Ectodermal cell (in vitro differentiated cells): Measurements from ENCODE around the gene RALBP1.

Source experiments
- H3K27ac ChIP-seq: 2 replicates; pipeline ENCODE4 v1.7.0; 2013; ENCODE audit warnings: mild to moderate bottlenecking, low read depth, low read length; ENCODE audit not compliant: insufficient read depth, poor library complexity, severe bottlenecking
- H3K27me3 ChIP-seq: 2 replicates; pipeline ENCODE4 v1.7.0; 2013; ENCODE audit warnings: mild to moderate bottlenecking, low read length; ENCODE audit not compliant: insufficient read depth, control insufficient read depth, poor library complexity, severe bottlenecking
- H3K36me3 ChIP-seq: one replicate; pipeline ENCODE4 v1.7.0; 2013; ENCODE audit warnings: low read length; ENCODE audit not compliant: control insufficient read depth, insufficient read depth
- H3K4me1 ChIP-seq: one replicate; pipeline ENCODE4 v1.7.0; 2013; ENCODE audit warnings: low read length; ENCODE audit not compliant: control insufficient read depth, insufficient read depth
- H3K4me3 ChIP-seq: 2 replicates; pipeline ENCODE4 v1.7.0; 2013; ENCODE audit warnings: low read depth, low read length, control low read depth; ENCODE audit not compliant: insufficient read depth
- H3K9me3 ChIP-seq: 2 replicates; pipeline ENCODE4 v1.7.0; 2013; ENCODE audit warnings: mild to moderate bottlenecking, low read length, moderate library complexity; ENCODE audit not compliant: control insufficient read depth
- WGBS, 2 experiments: methylation state at CpG; one replicate each; pipeline ENCODE4 v1.1.7; 2013; ENCODE audit warnings: missing lambda C conversion rate in 2 of 2; 5-methylcytosine and 5-hydroxymethylcytosine counted together

The RALBP1 gene

DNA sequence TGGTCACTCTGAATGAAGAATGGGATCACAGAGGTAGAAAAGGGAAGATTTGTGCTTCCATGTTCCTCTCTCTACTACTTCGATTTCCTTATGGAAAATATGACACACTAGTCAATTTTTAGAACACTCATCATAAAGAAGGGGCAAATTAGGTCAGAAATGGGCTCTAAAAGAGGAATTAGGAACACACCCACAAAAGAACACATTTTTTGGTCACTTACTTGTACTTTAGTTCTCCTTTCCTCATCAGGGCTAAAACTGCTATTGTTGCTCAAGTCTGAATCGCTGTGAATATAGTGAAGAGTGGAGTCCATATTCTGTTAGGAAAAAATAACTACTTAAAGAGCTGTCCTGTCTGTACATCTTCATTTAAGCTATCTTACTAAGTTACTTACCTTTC lies 86.4 kb downstream of the RALBP1 start:
- H3K9me3 ChIP-seq: no peaks in the 10 kb centered on the region
- no peak overlapping the region for H3K4me3 ChIP-seq
- H3K27ac ChIP-seq: no peak overlapping the region
- no peaks in the 10 kb centered on the region for H3K27me3 ChIP-seq
- no peaks in the 10 kb centered on the region for H3K4me1 ChIP-seq
- WGBS, 2 experiments: 75 to 89% methylated on average over 1 to 2 of the region's 2 CpGs
- peaks cover 21% of the 10 kb centered on the region for H3K36me3 ChIP-seq

DNA sequence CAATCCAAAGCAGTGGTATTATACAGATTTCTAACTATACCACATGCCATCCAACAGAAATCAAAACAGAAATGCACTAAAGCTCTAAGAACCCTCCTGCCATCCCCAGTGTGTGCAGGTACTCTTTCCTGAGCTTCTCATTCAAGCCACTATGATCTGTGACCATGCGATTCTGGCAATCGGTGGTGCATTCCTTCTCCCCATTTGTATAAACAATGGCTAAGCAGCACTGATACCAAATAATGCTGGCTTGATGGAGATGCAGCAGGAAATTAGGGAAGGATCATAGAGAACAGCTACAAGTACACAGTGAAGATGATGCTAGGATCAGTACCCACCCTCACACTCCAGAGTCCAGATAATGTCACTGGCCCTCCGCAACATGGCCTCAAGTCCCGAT lies 87.3 kb downstream of the RALBP1 start:
- peaks cover 16% of the 10 kb centered on the region for H3K36me3 ChIP-seq
- H3K9me3 ChIP-seq: no peaks in the 10 kb centered on the region
- no peaks in the 10 kb centered on the region for H3K27me3 ChIP-seq
- H3K27ac ChIP-seq: no peak overlapping the region
- no peaks in the 10 kb centered on the region for H3K4me1 ChIP-seq
- no peak overlapping the region for H3K4me3 ChIP-seq
- 92 to 95% methylated on average over 4 of the region's 4 CpGs for WGBS, 2 experiments

DNA sequence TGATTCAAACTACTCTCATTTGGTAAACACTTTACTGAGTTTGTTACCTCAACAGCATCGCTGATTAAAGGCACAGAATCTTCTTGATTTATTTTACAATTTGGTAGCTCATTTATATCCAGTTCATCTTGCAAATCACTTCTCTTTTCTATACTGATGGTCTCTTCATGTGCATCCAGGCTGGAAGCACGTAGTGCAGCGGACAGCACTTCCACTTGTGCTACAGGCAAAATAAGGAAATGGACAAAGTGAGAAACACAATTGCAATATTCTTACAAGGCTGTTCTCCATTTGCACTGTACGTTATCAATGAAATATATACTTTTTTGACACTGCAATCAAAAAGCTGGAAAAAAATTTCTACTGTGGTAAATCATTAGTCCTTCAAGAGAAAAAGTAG lies 88.0 kb downstream of the RALBP1 start:
- Histone ChIP-seq H3K36me3 (peaks cover 22% of the 10 kb centered on the region), H3K4me3 (no peak overlapping the region), H3K9me3 (no peaks in the 10 kb centered on the region), H3K4me1 (no peaks in the 10 kb centered on the region), H3K27ac (no peak overlapping the region), H3K27me3 (no peaks in the 10 kb centered on the region)
- 99 to 100% methylated on average over 4 of the region's 4 CpGs for WGBS, 2 experiments

DNA sequence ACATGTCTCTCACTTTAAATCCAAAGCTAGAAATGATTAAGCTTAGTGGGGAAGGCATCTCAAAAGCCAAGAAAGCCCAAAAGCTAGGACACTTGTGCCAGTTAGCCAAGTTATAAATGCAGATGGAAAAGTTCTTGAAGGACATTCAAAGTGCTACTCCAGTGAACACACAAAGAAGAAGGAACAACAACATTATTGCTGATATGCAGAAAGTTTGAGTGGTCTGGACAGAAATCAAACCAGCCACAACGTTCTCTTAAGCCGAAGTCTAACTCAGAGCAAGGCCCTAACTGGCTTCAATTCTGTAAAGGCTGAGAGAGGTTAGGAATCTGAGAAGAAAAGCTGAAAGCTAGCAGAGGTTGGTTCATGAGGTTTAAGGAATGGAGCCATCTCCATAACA lies 90.1 kb downstream of the RALBP1 start:
- 96 to 97% methylated on average over 2 of the region's 2 CpGs for WGBS, 2 experiments
- Histone ChIP-seq H3K36me3 (peaks cover 28% of the 10 kb centered on the region), H3K4me1 (no peaks in the 10 kb centered on the region), H3K4me3 (no peak overlapping the region), H3K27ac (no peak overlapping the region), H3K9me3 (no peaks in the 10 kb centered on the region), H3K27me3 (no peaks in the 10 kb centered on the region)

DNA sequence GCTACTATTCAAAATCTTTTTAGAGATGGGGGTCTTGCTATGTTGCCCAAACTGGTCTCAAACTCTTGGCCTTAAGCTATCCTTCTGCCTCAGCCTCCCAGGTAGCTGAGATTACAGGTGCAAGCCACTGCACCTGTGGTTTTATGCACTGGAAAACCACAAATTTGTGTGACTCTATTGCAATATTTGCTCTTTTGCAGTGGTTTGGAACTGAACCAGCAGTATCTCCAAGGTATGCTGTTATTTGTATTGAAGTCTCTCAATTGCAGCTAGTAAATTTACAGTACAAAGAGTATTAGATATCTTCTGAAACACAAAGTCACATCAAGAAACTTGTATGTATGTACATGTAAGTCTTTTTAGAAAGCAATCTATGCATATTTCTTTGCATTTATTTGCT lies 92.9 kb downstream of the RALBP1 start:
- no peaks in the 10 kb centered on the region for H3K27me3 ChIP-seq
- H3K36me3 ChIP-seq: peaks cover 22% of the 10 kb centered on the region
- no peaks in the 10 kb centered on the region for H3K9me3 ChIP-seq

DNA sequence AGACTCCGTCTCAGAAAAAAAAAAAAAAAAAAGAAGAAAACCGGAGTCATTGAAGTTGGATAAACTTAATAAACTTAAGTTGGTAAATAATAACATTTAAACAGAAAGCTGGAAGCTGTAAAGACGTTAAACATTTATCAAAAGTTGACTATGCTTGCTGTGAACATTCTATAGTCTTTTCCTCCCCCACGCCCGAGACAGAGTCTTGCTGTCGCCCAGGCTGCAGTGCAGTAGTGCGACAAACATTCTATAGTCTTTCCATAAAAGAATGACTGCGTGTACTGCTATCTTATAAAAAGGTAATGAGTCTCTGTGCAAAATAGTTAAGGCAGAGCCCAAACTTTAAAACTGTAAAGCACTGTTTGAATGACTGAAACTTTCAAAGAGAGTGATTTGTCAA lies 93.9 kb downstream of the RALBP1 start:
- Histone ChIP-seq H3K36me3 (peaks cover 22% of the 10 kb centered on the region), H3K27ac (no peak overlapping the region), H3K4me1 (no peaks in the 10 kb centered on the region), H3K9me3 (no peaks in the 10 kb centered on the region), H3K27me3 (no peaks in the 10 kb centered on the region), H3K4me3 (no peak overlapping the region)
- 90 to 92% methylated on average over 7 of the region's 8 CpGs for WGBS, 2 experiments

More for the DNA sequence above, 92.9 kb downstream of the RALBP1 start:
- no peak overlapping the region for H3K4me3 ChIP-seq
- no peak overlapping the region for H3K27ac ChIP-seq
- H3K4me1 ChIP-seq: no peaks in the 10 kb centered on the region

DNA sequence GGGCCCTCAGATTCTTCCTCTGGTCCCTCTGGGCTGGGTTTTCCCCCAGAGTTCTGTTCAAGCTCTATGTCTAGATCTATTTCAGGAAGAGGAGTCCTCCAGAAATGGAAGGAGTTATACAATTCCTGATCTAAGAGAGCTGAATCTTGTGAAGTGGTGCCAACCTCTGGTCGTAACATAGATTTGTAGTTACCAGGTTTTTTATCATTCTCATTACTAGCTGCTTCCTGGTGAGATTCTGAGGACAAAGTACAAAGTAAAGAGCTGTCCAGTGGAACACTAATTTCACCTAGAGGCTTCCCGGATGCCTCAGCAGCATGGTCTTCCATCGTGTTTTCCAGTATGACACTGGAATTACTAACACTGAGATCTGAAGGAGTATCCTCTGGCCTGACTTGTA lies 94.9 kb downstream of the RALBP1 start:
- Histone ChIP-seq H3K4me1 (no peaks in the 10 kb centered on the region), H3K4me3 (no peak overlapping the region), H3K27me3 (no peaks in the 10 kb centered on the region), H3K36me3 (peaks cover 29% of the 10 kb centered on the region), H3K27ac (no peak overlapping the region), H3K9me3 (no peaks in the 10 kb centered on the region)
- WGBS, 2 experiments: 92 to 97% methylated on average over 3 of the region's 3 CpGs

DNA sequence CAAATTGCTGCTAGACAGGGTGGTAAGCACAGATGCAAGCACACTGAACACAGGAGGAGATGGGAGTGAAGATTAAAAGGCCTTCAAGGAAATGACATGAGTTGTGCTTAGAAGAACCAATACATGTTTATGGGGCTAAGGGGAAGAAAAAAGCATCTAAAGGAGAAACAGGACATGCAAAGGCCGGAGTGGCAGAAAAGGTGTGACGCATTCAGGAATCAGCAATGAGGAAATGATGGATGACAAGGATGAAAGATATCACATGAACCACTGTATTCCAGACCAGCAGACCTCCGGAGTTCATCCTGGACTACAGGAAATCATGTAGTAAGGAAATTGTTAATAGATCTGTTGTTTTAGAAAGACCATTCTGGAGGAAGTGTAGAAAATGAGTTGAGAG lies 96.2 kb downstream of the RALBP1 start:
- WGBS, 2 experiments: 98 to 99% methylated on average over 3 of the region's 3 CpGs
- Histone ChIP-seq H3K27ac (no peak overlapping the region), H3K36me3 (peaks cover 29% of the 10 kb centered on the region), H3K9me3 (no peaks in the 10 kb centered on the region), H3K27me3 (no peaks in the 10 kb centered on the region), H3K4me1 (no peaks in the 10 kb centered on the region), H3K4me3 (no peak overlapping the region)

DNA sequence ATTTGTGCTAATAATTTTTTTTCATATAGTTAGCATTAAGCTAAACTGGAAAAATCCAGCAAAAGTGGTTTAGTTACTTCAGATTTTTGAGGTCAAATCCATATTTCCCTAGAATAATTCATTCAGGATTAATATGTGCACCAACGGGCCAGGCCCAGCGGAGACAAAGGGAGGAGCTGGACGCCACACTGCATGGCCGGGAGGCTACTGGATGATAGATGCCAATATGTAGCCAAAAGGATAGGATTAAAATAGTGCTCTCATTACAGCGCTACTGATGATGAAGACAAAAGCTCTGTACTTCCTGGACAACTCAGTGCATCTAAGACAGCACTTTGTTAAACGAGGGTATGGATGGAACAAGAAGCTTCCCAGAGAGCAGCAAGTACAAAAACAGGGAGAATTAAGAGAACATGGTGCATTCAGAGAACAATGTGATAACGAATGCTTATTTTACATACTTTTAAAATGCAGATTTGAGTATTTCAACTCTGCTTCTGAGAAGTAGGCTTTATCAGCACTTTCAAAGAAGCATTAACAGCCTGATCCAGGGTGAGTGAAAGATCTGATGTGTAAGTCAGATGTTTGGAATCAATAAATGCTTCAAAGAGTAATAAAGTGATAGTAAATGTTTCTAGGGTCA lies 99.3 kb downstream of the RALBP1 start:
- H3K9me3 ChIP-seq: no peaks in the 10 kb centered on the region
- no peak overlapping the region for H3K27ac ChIP-seq
- H3K36me3 ChIP-seq: peaks cover 17% of the 10 kb centered on the region
- H3K27me3 ChIP-seq: no peaks in the 10 kb centered on the region
- H3K4me3 ChIP-seq: no peak overlapping the region
- H3K4me1 ChIP-seq: no peaks in the 10 kb centered on the region
- WGBS, 2 experiments: 77 to 81% methylated on average over 6 to 7 of the region's 7 CpGs

DNA sequence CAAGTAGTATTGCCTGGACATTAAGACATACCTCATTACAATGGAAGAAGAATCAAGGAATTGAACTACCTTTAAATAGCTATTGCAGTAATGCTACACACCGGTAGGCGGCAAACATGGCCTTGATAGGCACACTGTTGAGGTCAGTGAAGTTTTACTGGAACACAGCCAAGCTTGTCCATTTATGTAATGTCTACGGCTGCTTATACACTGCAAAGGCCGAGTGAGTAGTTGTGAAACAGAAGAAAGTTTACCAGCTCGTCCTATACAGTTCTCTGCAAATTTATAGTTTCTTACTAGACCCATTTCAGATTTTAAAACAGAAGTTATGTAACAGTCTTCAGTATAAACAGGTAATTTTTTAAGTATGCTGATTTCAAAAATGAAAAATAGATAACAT lies 100.2 kb downstream of the RALBP1 start:
- Histone ChIP-seq H3K4me1 (no peaks in the 10 kb centered on the region), H3K9me3 (no peaks in the 10 kb centered on the region), H3K27ac (no peak overlapping the region), H3K36me3 (peaks cover 8% of the 10 kb centered on the region), H3K4me3 (no peak overlapping the region), H3K27me3 (no peaks in the 10 kb centered on the region)
- WGBS, 2 experiments: 41 to 48% methylated on average over 5 of the region's 5 CpGs

DNA sequence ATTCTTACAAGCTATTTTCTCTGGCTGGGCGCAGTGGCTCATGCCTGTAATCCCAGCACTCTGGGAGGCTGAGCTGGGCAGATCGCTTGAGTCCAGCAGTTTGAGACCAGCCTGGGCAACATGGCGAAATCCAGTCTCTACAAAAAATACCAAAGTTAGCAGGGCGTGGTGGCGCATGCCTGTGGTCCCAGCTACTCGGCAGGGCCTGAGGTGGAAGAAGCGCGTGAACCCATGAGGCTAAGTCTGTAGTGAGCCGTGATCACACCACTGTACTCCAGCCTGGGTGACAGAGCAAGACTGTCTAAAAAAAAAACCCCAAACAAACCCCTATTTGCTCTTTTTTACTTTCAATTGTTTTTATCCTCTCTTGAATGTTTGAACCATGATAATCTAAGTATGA lies 102.0 kb downstream of the RALBP1 start:
- Histone ChIP-seq H3K27me3 (no peaks in the 10 kb centered on the region), H3K4me1 (no peaks in the 10 kb centered on the region), H3K27ac (no peak overlapping the region), H3K9me3 (no peaks in the 10 kb centered on the region), H3K36me3 (peaks cover 15% of the 10 kb centered on the region), H3K4me3 (no peak overlapping the region)
- 94 to 95% methylated on average over 9 of the region's 9 CpGs for whole genome bisulfite sequencing, 2 experiments
